ENCODE results near the gene POLE2. TPM values are rescaled to one million over a fixed set of nuclear protein-coding genes. Genes with fewer than 3 reads are reported as not detected.
"Not testable (repeated sequence)": the region's sequence is repeated elsewhere in the genome, so short reads cannot be mapped to it uniquely, and the experiment has no call there.

The POLE2 gene
- total RNA-seq, 1 experiment from 2014 or later: 53.4 TPM

GRCh38 chr14:49691031-49691430 lies 3.0 kb upstream of the POLE2 start:
- Histone ChIP-seq H3K4me1 (0 out of 2 replicates have a peak, but pooled peaks cover 2% of the 10 kb centered on the region), H3K4me3 (no peak overlapping the region), H3K36me3 (no peaks in the 10 kb centered on the region), H3K9me3 (replicated peaks) (no peaks in the 10 kb centered on the region), H3K27ac (no peak overlapping the region), H3K27me3 (no peaks in the 10 kb centered on the region)
- DNase-seq: peak in 1 of 2 experiments; percentile 16

- peak overlapping the region; percentile 88; the same call in 1 of the 2 replicates for H3K27ac ChIP-seq
- peak overlapping the region; percentile 91 for H3K4me3 ChIP-seq
- no peaks in the 10 kb centered on the region for H3K36me3 ChIP-seq
- H3K27me3 ChIP-seq: no peaks in the 10 kb centered on the region
- H3K9me3 ChIP-seq (replicated peaks): no peaks in the 10 kb centered on the region
- H3K4me1 ChIP-seq: 0 out of 2 replicates have a peak, but pooled peaks cover 2% of the 10 kb centered on the region
- no peak for DNase-seq
Observed at GRCh38 chr14:49688701-49689030, 652 bp upstream of the POLE2 start.

- no peaks in the 10 kb centered on the region for H3K27me3 ChIP-seq
- H3K4me3 ChIP-seq: no peak overlapping the region
- peaks cover 18% of the 10 kb centered on the region for H3K36me3 ChIP-seq
- DNase-seq: no peak
- no peaks in the 10 kb centered on the region for H3K9me3 ChIP-seq (replicated peaks)
- no peak overlapping the region for H3K27ac ChIP-seq
- H3K4me1 ChIP-seq: 0 out of 2 replicates have a peak, but pooled peaks cover 2% of the 10 kb centered on the region
Observed at GRCh38 chr14:49686425-49686824, 1.6 kb downstream of the POLE2 start.

- H3K27ac ChIP-seq: no peak overlapping the region
- H3K9me3 ChIP-seq (replicated peaks): no peaks in the 10 kb centered on the region
Observed at GRCh38 chr14:49679271-49679670, 8.7 kb downstream of the POLE2 start.

GRCh38 chr14:49677643-49678042 lies 10.4 kb downstream of the POLE2 start:
- H3K36me3 ChIP-seq: peaks cover 66% of the 10 kb centered on the region
- no peaks in the 10 kb centered on the region for H3K9me3 ChIP-seq (replicated peaks)
- no peaks in the 10 kb centered on the region for H3K27me3 ChIP-seq
- no peak for DNase-seq
- H3K4me3 ChIP-seq: no peak overlapping the region
- no peaks in the 10 kb centered on the region for H3K4me1 ChIP-seq
- no peak overlapping the region for H3K27ac ChIP-seq

More at GRCh38 chr14:49679271-49679670, 8.7 kb downstream of the POLE2 start:
- no peak for DNase-seq
- peaks cover 61% of the 10 kb centered on the region for H3K36me3 ChIP-seq
- H3K27me3 ChIP-seq: no peaks in the 10 kb centered on the region
- no peaks in the 10 kb centered on the region for H3K4me1 ChIP-seq
- no peak overlapping the region for H3K4me3 ChIP-seq

- no peak overlapping the region for H3K27ac ChIP-seq
- H3K4me3 ChIP-seq: no peak overlapping the region
- no peaks in the 10 kb centered on the region for H3K9me3 ChIP-seq (replicated peaks)
- H3K27me3 ChIP-seq: no peaks in the 10 kb centered on the region
- peaks cover 42% of the 10 kb centered on the region for H3K36me3 ChIP-seq
- no peaks in the 10 kb centered on the region for H3K4me1 ChIP-seq
- DNase-seq: no peak
Observed at GRCh38 chr14:49673586-49673985, 14.4 kb downstream of the POLE2 start.

GRCh38 chr14:49670475-49670874 lies 17.5 kb downstream of the POLE2 start:
- H3K4me3 ChIP-seq: no peak overlapping the region
- no peaks in the 10 kb centered on the region for H3K4me1 ChIP-seq
- peaks cover 37% of the 10 kb centered on the region for H3K36me3 ChIP-seq
- no peak overlapping the region for H3K27ac ChIP-seq
- H3K9me3 ChIP-seq (replicated peaks): no peaks in the 10 kb centered on the region
- H3K27me3 ChIP-seq: no peaks in the 10 kb centered on the region
- no peak for DNase-seq

GRCh38 chr14:49659526-49660455 lies 28.2 kb downstream of the POLE2 start:
- DNase-seq: no peak
- H3K36me3 ChIP-seq: peaks cover 15% of the 10 kb centered on the region; the same call in 1 of the 2 replicates
- no peak overlapping the region for H3K27ac ChIP-seq
- H3K4me1 ChIP-seq: no peaks in the 10 kb centered on the region
- no peaks in the 10 kb centered on the region for H3K9me3 ChIP-seq (replicated peaks)
- no peaks in the 10 kb centered on the region for H3K27me3 ChIP-seq
- no peak overlapping the region for H3K4me3 ChIP-seq

GRCh38 chr14:49657500-49657899 lies 30.5 kb downstream of the POLE2 start:
- not testable (repeated sequence) for H3K27ac ChIP-seq; H3K4me3 ChIP-seq; H3K4me1 ChIP-seq; DNase-seq; H3K9me3 ChIP-seq (replicated peaks); H3K27me3 ChIP-seq
- peaks cover 10% of the 10 kb centered on the region for H3K36me3 ChIP-seq

GRCh38 chr14:49654511-49654910 lies 33.5 kb downstream of the POLE2 start:
- no peak overlapping the region for H3K4me3 ChIP-seq
- no peak for DNase-seq
- H3K36me3 ChIP-seq: peaks cover 22% of the 10 kb centered on the region
- H3K4me1 ChIP-seq: no peaks in the 10 kb centered on the region
- H3K27me3 ChIP-seq: no peaks in the 10 kb centered on the region
- no peaks in the 10 kb centered on the region for H3K9me3 ChIP-seq (replicated peaks)
- H3K27ac ChIP-seq: no peak overlapping the region

GRCh38 chr14:49653508-49653907 lies 34.5 kb downstream of the POLE2 start:
- Histone ChIP-seq H3K27ac (no peak overlapping the region), H3K4me1 (no peaks in the 10 kb centered on the region), H3K4me3 (no peak overlapping the region), H3K27me3 (no peaks in the 10 kb centered on the region), H3K36me3 (peaks cover 22% of the 10 kb centered on the region), H3K9me3 (replicated peaks) (no peaks in the 10 kb centered on the region)
- no peak for DNase-seq

- no peak for DNase-seq
Observed at GRCh38 chr14:49642163-49642562, 45.9 kb downstream of the POLE2 start.

GRCh38 chr14:49641697-49642129 lies 46.3 kb downstream of the POLE2 start:
- H3K27me3 ChIP-seq: no peaks in the 10 kb centered on the region
- no peaks in the 10 kb centered on the region for H3K4me1 ChIP-seq
- no peak overlapping the region for H3K27ac ChIP-seq
- H3K4me3 ChIP-seq: no peak overlapping the region
- H3K36me3 ChIP-seq: peaks cover 9% of the 10 kb centered on the region
- peak in 1 of 2 experiments; percentile 19 for DNase-seq
- H3K9me3 ChIP-seq (replicated peaks): no peaks in the 10 kb centered on the region

More at GRCh38 chr14:49642163-49642562, 45.9 kb downstream of the POLE2 start:
- H3K4me3 ChIP-seq: no peak overlapping the region
- H3K27me3 ChIP-seq: no peaks in the 10 kb centered on the region
- H3K36me3 ChIP-seq: peaks cover 9% of the 10 kb centered on the region
- H3K4me1 ChIP-seq: no peaks in the 10 kb centered on the region
- H3K27ac ChIP-seq: no peak overlapping the region
- H3K9me3 ChIP-seq (replicated peaks): no peaks in the 10 kb centered on the region

- Histone ChIP-seq H3K36me3 (peaks cover 2% of the 10 kb centered on the region), H3K27ac (no peak overlapping the region), H3K27me3 (no peaks in the 10 kb centered on the region), H3K4me1 (no peaks in the 10 kb centered on the region), H3K4me3 (no peak overlapping the region), H3K9me3 (replicated peaks) (no peaks in the 10 kb centered on the region)
- DNase-seq: no peak
Observed at GRCh38 chr14:49640540-49641417, 47.2 kb downstream of the POLE2 start.
